Lung (tissue), 12 donors: ENCODE data around the gene ABCC10. TPM values are rescaled to one million over a fixed set of nuclear protein-coding genes. Genes with fewer than 3 reads are reported as not detected.
"Not testable (repeated sequence)": the region's sequence is repeated elsewhere in the genome, so short reads cannot be mapped to it uniquely, and the experiment has no call there.

Experiments
- ATAC-seq: fragments of 200-7000 bp; cut with Tn5 transposase; one replicate; pipeline ENCODE4 v1.9.1; 2020; ENCODE audit warnings: moderate number of reproducible peaks; ENCODE audit not compliant: insufficient read depth, low FRiP score
- DNase-seq, 3 donors: peaks; one replicate each; pipeline ENCODE4 v3.0.0-alpha.2; 2013 to 2017
- H3K27ac ChIP-seq, 2 donors: one replicate each; pipeline ENCODE4 v1.5.1; 2013; ENCODE audit warnings: mild to moderate bottlenecking in 2 of 2, moderate library complexity in 2 of 2, control low read depth in 1 of 2, inconsistent platforms in 1 of 2, low read depth in 1 of 2, low read length in 1 of 2
- H3K27me3 ChIP-seq, 3 donors: one replicate each; pipeline ENCODE4 v1.5.1; 2013; ENCODE audit warnings: low read length in 2 of 3; ENCODE audit not compliant: control insufficient read depth in 3 of 3, insufficient read depth in 3 of 3
- H3K36me3 ChIP-seq, 4 donors: one replicate each; pipeline ENCODE4 v1.5.1; 2013; ENCODE audit warnings: low read length in 4 of 4, mild to moderate bottlenecking in 1 of 4, moderate library complexity in 1 of 4; ENCODE audit not compliant: control insufficient read depth in 4 of 4, insufficient read depth in 4 of 4
- H3K4me1 ChIP-seq, 5 donors: one replicate each; pipeline ENCODE4 v1.5.1; 2013; ENCODE audit warnings: low read length in 5 of 5, mild to moderate bottlenecking in 2 of 5, moderate library complexity in 1 of 5; ENCODE audit not compliant: control insufficient read depth in 5 of 5, insufficient read depth in 5 of 5
- H3K4me3 ChIP-seq: one replicate; pipeline ENCODE4 v1.5.1; 2013; ENCODE audit warnings: mild to moderate bottlenecking, control low read depth, moderate library complexity
- H3K9ac ChIP-seq, 2 donors: one replicate each; pipeline ENCODE4 v1.5.1; 2013; ENCODE audit warnings: low read length in 2 of 2, control low read depth in 1 of 2; ENCODE audit not compliant: insufficient read depth in 1 of 2
- H3K9me3 ChIP-seq, 4 donors: one replicate each; pipeline ENCODE4 v1.5.1; 2013; ENCODE audit warnings: low read length in 3 of 4, mild to moderate bottlenecking in 1 of 4, moderate library complexity in 1 of 4; ENCODE audit not compliant: control insufficient read depth in 4 of 4, insufficient read depth in 3 of 4
- WGBS, 2 donors: extraction: QIAGEN DNeasy Blood & Tissue Kit; methylation state at CpG; one replicate each; pipeline ENCODE4 v1.1.7; 2013; 5-methylcytosine and 5-hydroxymethylcytosine counted together
- polyA plus RNA-seq, 2 donors: library from polyadenylated mRNA; stranded (reverse); fragments of 200-250 nt; gene quantifications; one replicate each; pipeline ENCODE4 v1.2.1, GENCODE V29; 2013
- total RNA-seq, 2 donors: library from RNA; depleted of rRNA in 1 of 2; stranded (reverse); fragments of >200 nt in 1 of 2; gene quantifications; one replicate each; pipeline ENCODE4 v1.2.1, GENCODE V29; 2014 to 2021
- TF ChIP-seq, protein P1 (sequence below): IDR thresholded peaks from 2 replicates; pipeline ENCODE4 v1.5.1; 2012; ENCODE audit warnings: mild to moderate bottlenecking; ENCODE audit errors: control extremely low read depth, extremely low read depth
- donor health status: control.
- donor health status: control.
- donor health status: Bipolar disorder and iron deficiency.
- donor health status: healthy.
- donor health status: DM: yes; HTN: yes; CAD: no.

Gene ABCC10
- total and polyA plus RNA-seq, 4 donors, result 15.7 to 43.3 (median 26.2) TPM

- no peak overlapping the region for H3K4me3 ChIP-seq
- DNase-seq (no peak), ATAC-seq (no peak)
- peaks cover 0 to 7% (median 4%) of the 10 kb centered on the region in 3 donors for H3K27me3 ChIP-seq
- no peaks in the 10 kb centered on the region for H3K9me3 ChIP-seq
- WGBS, 2 donors, result 68 to 80% methylated on average over 6 of the region's 6 CpGs
- no peaks in the 10 kb centered on the region for H3K36me3 ChIP-seq
- TF ChIP-seq, protein P1, sequence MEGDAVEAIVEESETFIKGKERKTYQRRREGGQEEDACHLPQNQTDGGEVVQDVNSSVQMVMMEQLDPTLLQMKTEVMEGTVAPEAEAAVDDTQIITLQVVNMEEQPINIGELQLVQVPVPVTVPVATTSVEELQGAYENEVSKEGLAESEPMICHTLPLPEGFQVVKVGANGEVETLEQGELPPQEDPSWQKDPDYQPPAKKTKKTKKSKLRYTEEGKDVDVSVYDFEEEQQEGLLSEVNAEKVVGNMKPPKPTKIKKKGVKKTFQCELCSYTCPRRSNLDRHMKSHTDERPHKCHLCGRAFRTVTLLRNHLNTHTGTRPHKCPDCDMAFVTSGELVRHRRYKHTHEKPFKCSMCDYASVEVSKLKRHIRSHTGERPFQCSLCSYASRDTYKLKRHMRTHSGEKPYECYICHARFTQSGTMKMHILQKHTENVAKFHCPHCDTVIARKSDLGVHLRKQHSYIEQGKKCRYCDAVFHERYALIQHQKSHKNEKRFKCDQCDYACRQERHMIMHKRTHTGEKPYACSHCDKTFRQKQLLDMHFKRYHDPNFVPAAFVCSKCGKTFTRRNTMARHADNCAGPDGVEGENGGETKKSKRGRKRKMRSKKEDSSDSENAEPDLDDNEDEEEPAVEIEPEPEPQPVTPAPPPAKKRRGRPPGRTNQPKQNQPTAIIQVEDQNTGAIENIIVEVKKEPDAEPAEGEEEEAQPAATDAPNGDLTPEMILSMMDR, result no peak
- H3K27ac ChIP-seq, result peak overlapping the region in 1 of 2 donors; percentile 79
- H3K4me1 ChIP-seq, result peaks cover 0 to 1% (median 0%) of the 10 kb centered on the region in 5 donors
- no peak overlapping the region for H3K9ac ChIP-seq
Observed at GRCh38 chr6:43383021-43383667, 44.2 kb upstream of the ABCC10 start.

GRCh38 chr6:43386492-43386891 is 40.8 kb upstream of the ABCC10 start:
- H3K4me3 ChIP-seq, result no peak overlapping the region
- TF ChIP-seq, protein P1, result peak; percentile 42
- H3K27me3 ChIP-seq, result no peaks in the 10 kb centered on the region
- ATAC-seq, result no peak
- H3K9ac ChIP-seq, result no peak overlapping the region
- H3K36me3 ChIP-seq, result no peaks in the 10 kb centered on the region
- no peaks in the 10 kb centered on the region for H3K9me3 ChIP-seq
- 26 to 65% methylated on average over 1 of the region's 1 CpG for WGBS, 2 donors
- H3K27ac ChIP-seq, result no peak overlapping the region
- DNase-seq, result peak in 2 of 3 donors; percentile 22 to 42
- peaks cover 0 to 2% (median 0%) of the 10 kb centered on the region in 5 donors for H3K4me1 ChIP-seq

DNA sequence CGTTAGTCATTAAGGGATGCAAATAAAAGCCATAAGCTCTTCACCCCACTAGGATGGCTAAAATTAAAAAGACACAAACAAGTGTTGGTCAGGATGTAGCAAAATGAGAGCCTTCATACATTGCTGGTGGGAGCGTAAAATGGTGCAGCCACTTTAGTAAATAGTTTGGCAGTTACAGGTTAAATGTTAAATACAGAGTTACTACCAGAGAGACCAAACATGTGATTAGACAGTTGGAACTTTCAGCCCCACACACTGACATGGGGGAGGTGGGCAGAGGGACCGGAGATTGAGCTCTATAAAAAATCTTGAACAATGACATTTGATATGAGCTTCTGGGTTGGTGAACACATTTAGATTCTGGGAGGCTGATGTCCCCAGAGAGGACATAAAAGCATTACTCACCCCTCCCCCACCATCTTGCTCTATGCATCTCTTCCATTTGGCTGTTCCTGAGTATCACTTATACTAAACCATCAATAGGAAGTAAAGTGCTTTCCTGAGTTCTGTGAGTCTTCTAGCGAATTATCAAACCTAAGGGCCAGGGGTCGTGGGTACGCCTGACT is 37.5 kb upstream of the ABCC10 start:
- peaks cover 0 to 2% (median 0%) of the 10 kb centered on the region in 5 donors for H3K4me1 ChIP-seq
- no peaks in the 10 kb centered on the region for H3K9me3 ChIP-seq
- 86 to 88% methylated on average over 6 of the region's 6 CpGs for WGBS, 2 donors
- ATAC-seq (no peak), DNase-seq (no peak)
- H3K27ac ChIP-seq, result peak overlapping the region in 1 of 2 donors; percentile 26
- no peak overlapping the region for H3K9ac ChIP-seq
- H3K27me3 ChIP-seq, result no peaks in the 10 kb centered on the region
- H3K4me3 ChIP-seq, result no peak overlapping the region
- H3K36me3 ChIP-seq, result no peaks in the 10 kb centered on the region
- TF ChIP-seq, protein P1, result no peak

DNA sequence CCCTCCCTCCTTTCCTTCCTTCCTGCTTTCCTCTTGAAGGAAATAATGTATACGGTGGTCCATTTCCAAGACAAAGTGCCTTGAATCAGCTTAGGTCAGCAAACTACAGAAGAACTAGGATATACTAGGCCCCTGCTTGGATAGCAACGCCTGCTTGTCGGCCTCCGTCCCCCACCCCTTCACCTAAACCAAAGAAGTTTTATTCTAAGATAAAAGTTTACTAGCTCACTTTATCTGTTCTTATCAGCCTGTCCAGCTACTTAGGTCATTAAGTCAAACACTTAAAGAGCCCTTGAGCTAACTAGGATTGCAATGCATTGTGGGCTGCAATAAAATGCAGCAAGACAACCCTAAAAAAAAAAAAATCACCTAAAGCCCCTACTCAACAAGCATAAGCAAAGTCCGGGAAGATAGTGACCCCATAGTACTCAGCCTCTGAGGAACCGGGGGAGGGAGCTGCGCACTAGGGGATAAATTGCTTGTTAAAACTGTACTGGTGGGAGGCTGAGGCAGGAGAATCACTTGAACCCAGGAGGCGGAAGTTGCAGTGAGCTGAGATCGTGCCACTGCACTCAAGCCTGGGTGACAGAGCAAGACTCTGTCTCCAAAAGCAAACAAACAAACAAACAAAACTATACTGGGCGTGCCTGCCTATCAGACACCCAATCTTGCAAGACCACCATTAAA is 36.4 kb upstream of the ABCC10 start:
- H3K9ac ChIP-seq, H3K9me3 ChIP-seq, H3K36me3 ChIP-seq, H3K4me3 ChIP-seq, H3K27me3 ChIP-seq, H3K4me1 ChIP-seq: not testable (repeated sequence)
- WGBS, 2 donors, result 53 to 58% methylated on average over 10 of the region's 10 CpGs
- ATAC-seq (peak; percentile 51), DNase-seq (peak; percentile 33 to 43 (median 38))
- H3K27ac ChIP-seq, result peak overlapping the region in 1 of 2 donors; percentile 71
